ENCODE measurements around the gene RBM27.
A peak's percentile ranks its signal among the peaks of the same experiment; 100 is the strongest.
"Not testable (repeated sequence)": the region's sequence is repeated elsewhere in the genome, so short reads cannot be mapped to it uniquely, and the experiment has no call there.

Gene RBM27

GRCh38 chr5:146203011-146203871 is at the start of gene RBM27:
RBM27 (plus strand) TSS chr5:146203605; CDS start chr5:146203766, 161 bp downstream.
- DNase-seq (ENCODE audit: extremely low read depth in 1 of 2, low read depth in 1 of 2), result peak; percentile 92 to 94

GRCh38 chr5:146158255-146158654 is 45.1 kb upstream of the RBM27 start:
- no peak for DNase-seq (ENCODE audit: extremely low read depth in 1 of 2, low read depth in 1 of 2)

- no peak for DNase-seq (ENCODE audit: extremely low read depth in 1 of 2, low read depth in 1 of 2)
Measured at GRCh38 chr5:146164382-146164781, 39.0 kb upstream of the RBM27 start.

GRCh38 chr5:146165460-146165859 is 37.9 kb upstream of the RBM27 start:
- no peak for DNase-seq (ENCODE audit: extremely low read depth in 1 of 2, low read depth in 1 of 2)

- DNase-seq (ENCODE audit: extremely low read depth in 1 of 2, low read depth in 1 of 2), result no peak
Measured at GRCh38 chr5:146165903-146166302, 37.5 kb upstream of the RBM27 start.

- DNase-seq (ENCODE audit: extremely low read depth in 1 of 2, low read depth in 1 of 2), result no peak
Measured at GRCh38 chr5:146169076-146169475, 34.3 kb upstream of the RBM27 start.

- DNase-seq (ENCODE audit: extremely low read depth in 1 of 2, low read depth in 1 of 2), result not testable (repeated sequence)
Measured at GRCh38 chr5:146173049-146173448, 30.4 kb upstream of the RBM27 start.

GRCh38 chr5:146173597-146173996 is 29.8 kb upstream of the RBM27 start:
- no peak for DNase-seq (ENCODE audit: extremely low read depth in 1 of 2, low read depth in 1 of 2)

GRCh38 chr5:146176805-146177204 is 26.6 kb upstream of the RBM27 start:
- DNase-seq (ENCODE audit: extremely low read depth in 1 of 2, low read depth in 1 of 2), result no peak

- no peak for DNase-seq (ENCODE audit: extremely low read depth in 1 of 2, low read depth in 1 of 2)
Measured at GRCh38 chr5:146179696-146180095, 23.7 kb upstream of the RBM27 start.

- DNase-seq (ENCODE audit: extremely low read depth in 1 of 2, low read depth in 1 of 2), result not testable (repeated sequence)
Measured at GRCh38 chr5:146183403-146183802, 20.0 kb upstream of the RBM27 start.

GRCh38 chr5:146185161-146185560 is 18.2 kb upstream of the RBM27 start:
- no peak for DNase-seq (ENCODE audit: extremely low read depth in 1 of 2, low read depth in 1 of 2)

- no peak for DNase-seq (ENCODE audit: extremely low read depth in 1 of 2, low read depth in 1 of 2)
Measured at GRCh38 chr5:146188358-146188757, 15.0 kb upstream of the RBM27 start.

- no peak for DNase-seq (ENCODE audit: extremely low read depth in 1 of 2, low read depth in 1 of 2)
Measured at GRCh38 chr5:146192571-146193043, 10.8 kb upstream of the RBM27 start.

- DNase-seq (ENCODE audit: extremely low read depth in 1 of 2, low read depth in 1 of 2), result no peak
Measured at GRCh38 chr5:146193285-146193684, 10.1 kb upstream of the RBM27 start.

- not testable (repeated sequence) for DNase-seq (ENCODE audit: extremely low read depth in 1 of 2, low read depth in 1 of 2)
Measured at GRCh38 chr5:146194997-146195396, 8.4 kb upstream of the RBM27 start.

- no peak for DNase-seq (ENCODE audit: extremely low read depth in 1 of 2, low read depth in 1 of 2)
Measured at GRCh38 chr5:146196459-146197048, 6.9 kb upstream of the RBM27 start.

- no peak for DNase-seq (ENCODE audit: extremely low read depth in 1 of 2, low read depth in 1 of 2)
Measured at GRCh38 chr5:146199176-146199815, 4.1 kb upstream of the RBM27 start.

GRCh38 chr5:146201795-146202194 is 1.6 kb upstream of the RBM27 start:
- not testable (repeated sequence) for DNase-seq (ENCODE audit: extremely low read depth in 1 of 2, low read depth in 1 of 2)

GRCh38 chr5:146203872-146204192 is 427 bp downstream of the RBM27 start:
- peak in 1 of 2 donors; percentile 0 for DNase-seq (ENCODE audit: extremely low read depth in 1 of 2, low read depth in 1 of 2)

GRCh38 chr5:146205499-146206202 is 2.2 kb downstream of the RBM27 start:
- peak in 1 of 2 donors; percentile 6 for DNase-seq (ENCODE audit: extremely low read depth in 1 of 2, low read depth in 1 of 2)

All from stimulated activated CD8-positive, alpha-beta memory T cell treated with anti-CD3 and anti-CD28 coated beads, Interleukin-7, amount 100 ng/mL, for 48 hours (primary cell).